ENCODE results near the gene UPF3A.

- TF ChIP-seq CTCF (IDR thresholded peaks at IDR 0.05) (no peak), JUNB (IDR thresholded peaks at IDR 0.05) (no peak), ELK1 (IDR thresholded peaks at IDR 0.05; ENCODE audit: low read depth, low read length) (no peak), POLR2A (IDR thresholded peaks at IDR 0.05; ENCODE audit: low read length) (no peak), PBX3 (IDR thresholded peaks at IDR 0.05) (no peak), RCOR1 (IDR thresholded peaks at IDR 0.05; ENCODE audit: low read depth, low read length) (no peak), EHF (CRISPR knock-in tag; IDR thresholded peaks at IDR 0.05) (no peak)
Measured at GRCh38 chr13:114241918-114242317, 39.5 kb upstream of the UPF3A start.

Data from A549 (cell line).